Measurements from ENCODE around the gene SPAG9. TPM values are rescaled to one million over a fixed set of nuclear protein-coding genes. Genes with fewer than 3 reads are reported as not detected.

The SPAG9 gene
- total RNA-seq, 1 experiment from 2014 or later, result 90.5 TPM

GRCh38 chr17:50935996-50936266 lies 184.7 kb downstream of the SPAG9 start:
- no TSS peak for BruUV-seq (replicated peaks)
- Histone ChIP-seq H3F3A (ENCODE audit: low read length, unreplicated experiment) (no peaks in the 10 kb centered on the region), H2AFZ (ENCODE audit: low read length) (peak overlapping the region; percentile 19), H3K4me3 (ENCODE audit: low read length) (no peak overlapping the region), H3K9ac (ENCODE audit: low read length) (no peak overlapping the region), H3K4me2 (ENCODE audit: low read length) (peak overlapping the region; percentile 5; the same call in 1 of the 2 replicates), H3K27me3 (ENCODE audit: low read length) (no peaks in the 10 kb centered on the region), H3K27ac (ENCODE audit: low read length) (peak overlapping the region; percentile 20), H3K9me3 (ENCODE audit: low read length) (no peaks in the 10 kb centered on the region), H3K4me1 (ENCODE audit: insufficient read depth, low read length) (peaks cover 33% of the 10 kb centered on the region), H3K79me2 (ENCODE audit: low read length) (no peaks in the 10 kb centered on the region), H4K20me1 (ENCODE audit: low read length) (no peaks in the 10 kb centered on the region), H3K36me3 (ENCODE audit: low read depth, low read length) (no peaks in the 10 kb centered on the region), H3K9me2 (replicated peaks; ENCODE audit: low read length) (no peaks in the 10 kb centered on the region)
- TF ChIP-seq, protein P1, sequence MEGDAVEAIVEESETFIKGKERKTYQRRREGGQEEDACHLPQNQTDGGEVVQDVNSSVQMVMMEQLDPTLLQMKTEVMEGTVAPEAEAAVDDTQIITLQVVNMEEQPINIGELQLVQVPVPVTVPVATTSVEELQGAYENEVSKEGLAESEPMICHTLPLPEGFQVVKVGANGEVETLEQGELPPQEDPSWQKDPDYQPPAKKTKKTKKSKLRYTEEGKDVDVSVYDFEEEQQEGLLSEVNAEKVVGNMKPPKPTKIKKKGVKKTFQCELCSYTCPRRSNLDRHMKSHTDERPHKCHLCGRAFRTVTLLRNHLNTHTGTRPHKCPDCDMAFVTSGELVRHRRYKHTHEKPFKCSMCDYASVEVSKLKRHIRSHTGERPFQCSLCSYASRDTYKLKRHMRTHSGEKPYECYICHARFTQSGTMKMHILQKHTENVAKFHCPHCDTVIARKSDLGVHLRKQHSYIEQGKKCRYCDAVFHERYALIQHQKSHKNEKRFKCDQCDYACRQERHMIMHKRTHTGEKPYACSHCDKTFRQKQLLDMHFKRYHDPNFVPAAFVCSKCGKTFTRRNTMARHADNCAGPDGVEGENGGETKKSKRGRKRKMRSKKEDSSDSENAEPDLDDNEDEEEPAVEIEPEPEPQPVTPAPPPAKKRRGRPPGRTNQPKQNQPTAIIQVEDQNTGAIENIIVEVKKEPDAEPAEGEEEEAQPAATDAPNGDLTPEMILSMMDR (conservative IDR thresholded peaks at IDR 0.05; ENCODE audit: low read depth, low read length), result no peak
- TF ChIP-seq EZH2 (IDR thresholded peaks at IDR 0.05; ENCODE audit: low read length, unreplicated experiment) (no peak), EZH2phosphoT487 (IDR thresholded peaks at IDR 0.05; ENCODE audit: borderline replicate concordance, low read length) (no peak)
- POLR2A ChIA-PET (ENCODE audit: unreplicated experiment), result interaction anchor here (1.1 kb wide), 1 partner anchor 70 kb away, joined by 4 read pairs; the partner anchor contains the start of gene TOB1
- intact Hi-C loops (cut with micrococcal nuclease), result no loop called here
- no peak for DNase-seq
- ATAC-seq, result no peak
- CTCF ChIA-PET, result no interaction called here

GRCh38 chr17:50935221-50935995 lies 185.3 kb downstream of the SPAG9 start:
- ATAC-seq (0 out of 2 replicates have a peak, but pooled peaks have one; percentile 3), DNase-seq (peak; percentile 77)
- ChIA-PET POLR2A (ENCODE audit: unreplicated experiment) (interaction anchor here (1.1 kb wide), 1 partner anchor 69 kb away, joined by 4 read pairs; the partner anchor contains the start of gene TOB1), CTCF (no interaction called here)
- H3K4me3 ChIP-seq (ENCODE audit: low read length), result no peak overlapping the region
- no peaks in the 10 kb centered on the region for H3K79me2 ChIP-seq (ENCODE audit: low read length)
- intact Hi-C loops (cut with micrococcal nuclease), result no loop called here
- H3K4me2 ChIP-seq (ENCODE audit: low read length), result peak overlapping the region; percentile 5; the same call in 1 of the 2 replicates
- no peaks in the 10 kb centered on the region for H3F3A ChIP-seq (ENCODE audit: low read length, unreplicated experiment)
- no TSS peak for BruUV-seq (replicated peaks)
- TF ChIP-seq EZH2phosphoT487 (IDR thresholded peaks at IDR 0.05; ENCODE audit: borderline replicate concordance, low read length) (no peak), EZH2 (IDR thresholded peaks at IDR 0.05; ENCODE audit: low read length, unreplicated experiment) (no peak)
- TF ChIP-seq, protein P1 (conservative IDR thresholded peaks at IDR 0.05; ENCODE audit: low read depth, low read length), result no peak
- H3K36me3 ChIP-seq (ENCODE audit: low read depth, low read length), result no peaks in the 10 kb centered on the region
- no peaks in the 10 kb centered on the region for H3K27me3 ChIP-seq (ENCODE audit: low read length)
- no peaks in the 10 kb centered on the region for H3K9me3 ChIP-seq (ENCODE audit: low read length)
- H3K4me1 ChIP-seq (ENCODE audit: insufficient read depth, low read length), result peaks cover 37% of the 10 kb centered on the region
- peak overlapping the region; percentile 20 for H3K27ac ChIP-seq (ENCODE audit: low read length)
- peak overlapping the region; percentile 19 for H2AFZ ChIP-seq (ENCODE audit: low read length)
- no peaks in the 10 kb centered on the region for H4K20me1 ChIP-seq (ENCODE audit: low read length)
- H3K9me2 ChIP-seq (replicated peaks; ENCODE audit: low read length), result no peaks in the 10 kb centered on the region
- H3K9ac ChIP-seq (ENCODE audit: low read length), result no peak overlapping the region

DNA sequence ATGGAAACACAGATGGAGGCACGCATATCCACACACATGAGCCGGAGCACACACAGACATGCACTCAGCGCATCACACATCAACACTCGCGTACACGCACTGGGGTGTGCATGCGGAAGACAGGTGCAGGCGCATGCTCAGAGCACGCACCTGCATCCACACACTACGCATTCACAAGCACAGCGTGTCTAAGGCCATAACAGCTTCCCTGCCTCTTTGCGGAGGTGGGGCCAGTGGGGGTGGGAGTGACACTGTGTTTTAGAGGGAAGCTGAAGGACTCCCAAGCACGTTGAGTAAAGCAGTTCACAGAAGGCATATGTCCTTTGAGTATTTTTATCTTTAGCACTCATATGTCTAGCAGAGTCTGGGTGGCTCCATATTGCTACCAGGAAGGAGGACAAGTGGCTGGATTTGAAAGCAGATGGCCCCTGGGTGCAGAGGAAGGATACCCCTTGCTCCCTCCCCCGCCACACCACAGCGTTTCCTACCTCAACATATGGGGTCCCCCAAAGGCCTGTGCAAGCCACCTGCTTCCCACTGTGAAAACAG lies 185.9 kb downstream of the SPAG9 start:
- no peaks in the 10 kb centered on the region for H3K9me3 ChIP-seq (ENCODE audit: low read length)
- TF ChIP-seq, protein P1 (conservative IDR thresholded peaks at IDR 0.05; ENCODE audit: low read depth, low read length), result no peak
- TF ChIP-seq EZH2 (IDR thresholded peaks at IDR 0.05; ENCODE audit: low read length, unreplicated experiment) (no peak), EZH2phosphoT487 (IDR thresholded peaks at IDR 0.05; ENCODE audit: borderline replicate concordance, low read length) (no peak)
- H3K4me1 ChIP-seq (ENCODE audit: insufficient read depth, low read length), result peaks cover 37% of the 10 kb centered on the region
- no peaks in the 10 kb centered on the region for H3K36me3 ChIP-seq (ENCODE audit: low read depth, low read length)
- POLR2A ChIA-PET (ENCODE audit: unreplicated experiment), result no interaction called here
- no peak overlapping the region for H2AFZ ChIP-seq (ENCODE audit: low read length)
- H3K4me3 ChIP-seq (ENCODE audit: low read length), result no peak overlapping the region
- BruUV-seq (replicated peaks), result no TSS peak
- no peaks in the 10 kb centered on the region for H3K9me2 ChIP-seq (replicated peaks; ENCODE audit: low read length)
- no peak overlapping the region for H3K9ac ChIP-seq (ENCODE audit: low read length)
- no peaks in the 10 kb centered on the region for H3K27me3 ChIP-seq (ENCODE audit: low read length)
- ATAC-seq (no peak), DNase-seq (no peak)
- H4K20me1 ChIP-seq (ENCODE audit: low read length), result no peaks in the 10 kb centered on the region
- no peaks in the 10 kb centered on the region for H3K79me2 ChIP-seq (ENCODE audit: low read length)
- CTCF ChIA-PET, result no interaction called here
- no peak overlapping the region for H3K4me2 ChIP-seq (ENCODE audit: low read length)
- no peaks in the 10 kb centered on the region for H3F3A ChIP-seq (ENCODE audit: low read length, unreplicated experiment)
- intact Hi-C loops (cut with micrococcal nuclease), result no loop called here
- peak overlapping the region; percentile 20 for H3K27ac ChIP-seq (ENCODE audit: low read length)
